SK-N-MC (cell line): ENCODE data around the gene LOC128125822.
"Not testable (repeated sequence)": the region's sequence is repeated elsewhere in the genome, so short reads cannot be mapped to it uniquely, and the experiment has no call there.

Experiments used
- DNase-seq: peaks from one replicate; pipeline ENCODE4 v3.0.0-alpha.2; 2011; ENCODE audit warnings: low read depth, low spot score
- H3K27ac ChIP-seq: fragments of 200-600 bp; sonication (generic); 2 replicates; pipeline ENCODE4 v1.5.1; 2016; ENCODE audit warnings: mixed run types
- H3K36me3 ChIP-seq: fragments of 200-600 bp; sonication (generic); 2 replicates; pipeline ENCODE4 v1.6.1; 2017; ENCODE audit warnings: antibody characterized with exemption, low read length, mixed read lengths; ENCODE audit not compliant: insufficient read depth
- H3K4me3 ChIP-seq: fragments of 200-600 bp; sonication (generic); 2 replicates; pipeline ENCODE4 v1.5.1; 2016
- H3K9ac ChIP-seq: fragments of 200-600 bp; sonication (generic); 2 replicates; pipeline ENCODE4 v1.8.0; 2017; ENCODE audit warnings: mixed run types, mixed read lengths; ENCODE audit not compliant: insufficient read length
- H3K9me3 ChIP-seq: fragments of 200-600 bp; sonication (generic); 2 replicates; pipeline ENCODE4 v1.6.1; 2017; ENCODE audit warnings: low read depth, mild to moderate bottlenecking, antibody characterized with exemption, low read length, moderate library complexity, mixed read lengths
- EZH2 ChIP-seq: fragments of 200-600 bp; sonication (generic); IDR thresholded peaks from one replicate; pipeline ENCODE4 v1.6.1; 2017; ENCODE audit warnings: antibody characterized with exemption
- FOXP2 ChIP-seq: optimal IDR thresholded peaks from 2 replicates; pipeline ENCODE3; 2011; ENCODE audit warnings: mild to moderate bottlenecking, moderate library complexity; ENCODE audit not compliant: insufficient read depth; ENCODE audit errors: extremely low read length, control extremely low read depth
- POLR2AphosphoS5 ChIP-seq: IDR thresholded peaks from 2 replicates; pipeline ENCODE4 v1.6.1; 2012; ENCODE audit warnings: mild to moderate bottlenecking, low read depth, low read length, borderline replicate concordance

Gene LOC128125822

DNA sequence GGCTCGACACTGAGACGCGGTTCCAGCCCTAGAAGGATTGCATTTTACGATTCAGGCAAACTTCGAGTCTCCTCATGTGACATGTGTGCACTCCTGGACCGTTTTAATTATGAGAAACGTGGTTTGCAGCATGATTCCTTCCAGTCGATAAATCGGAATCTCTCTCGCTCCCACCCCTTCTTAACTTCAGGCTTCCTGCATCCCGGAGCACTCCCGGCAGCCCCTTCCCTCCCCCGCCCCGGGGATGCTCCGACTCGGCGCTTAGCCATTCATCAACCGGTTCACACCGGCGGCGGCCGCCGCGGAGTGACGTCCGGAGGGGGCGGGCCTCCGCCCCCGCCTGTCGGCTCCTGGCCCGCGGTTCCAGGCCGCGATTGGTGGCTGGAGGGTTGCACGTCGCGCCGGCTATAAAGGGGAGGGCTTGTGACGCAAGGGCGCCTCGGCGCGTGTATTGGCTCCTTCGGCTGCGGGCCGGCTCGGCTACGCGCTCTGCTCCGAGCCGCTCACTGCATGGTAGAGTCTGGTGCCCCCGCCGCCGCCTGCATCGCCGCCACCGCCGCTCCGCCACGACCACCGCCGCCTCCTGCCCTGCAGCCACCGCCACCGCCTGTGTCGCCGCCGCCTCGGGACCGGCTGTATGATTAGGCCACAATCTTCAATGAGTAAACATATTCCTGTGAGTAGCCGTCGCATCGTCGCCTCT lies at the start of gene LOC128125822, which contains the start of gene PTP4A1:
Gene LOC128125822 (plus strand): TSS at position 437 of the 703 bp plus-strand sequence.
Gene PTP4A1 (plus strand): TSS at position 437 of the 703 bp plus-strand sequence. CDS start 4,401 bp downstream, outside the sequence.
- Histone ChIP-seq H3K4me3 (peak within 1 kb of the TSS; percentile 93), H3K36me3 (peaks cover 17% of the 10 kb centered on the region), H3K27ac (peak within 1 kb of the TSS; percentile 83), H3K9ac (peak within 1 kb of the TSS; percentile 94), H3K9me3 (no peaks in the 10 kb centered on the region)
- DNase-seq = peak; percentile 79
- peak; percentile 88 for TF ChIP-seq POLR2AphosphoS5
- no peak for TF ChIP-seq EZH2

DNA sequence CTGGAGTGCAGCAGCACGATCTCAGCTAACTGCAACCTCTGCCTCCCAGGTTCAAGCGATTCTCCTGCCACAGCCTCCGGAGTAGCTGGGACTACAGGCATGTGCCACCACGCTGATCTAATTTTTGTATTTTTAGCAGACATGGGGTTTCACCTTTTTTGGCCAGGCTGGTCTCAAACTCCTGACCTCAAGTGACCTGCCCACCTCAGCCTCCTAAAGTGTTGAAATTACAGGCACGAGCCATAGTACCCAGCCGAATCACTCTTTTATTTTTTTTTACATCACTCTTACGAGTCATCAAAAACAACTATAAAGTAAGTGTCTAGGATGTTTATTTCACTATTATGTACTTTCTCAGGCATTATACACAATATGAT lies 49.4 kb upstream of the LOC128125822 start:
- not testable (repeated sequence) for H3K9me3 ChIP-seq, H3K36me3 ChIP-seq, DNase-seq, H3K27ac ChIP-seq, H3K9ac ChIP-seq, H3K4me3 ChIP-seq

DNA sequence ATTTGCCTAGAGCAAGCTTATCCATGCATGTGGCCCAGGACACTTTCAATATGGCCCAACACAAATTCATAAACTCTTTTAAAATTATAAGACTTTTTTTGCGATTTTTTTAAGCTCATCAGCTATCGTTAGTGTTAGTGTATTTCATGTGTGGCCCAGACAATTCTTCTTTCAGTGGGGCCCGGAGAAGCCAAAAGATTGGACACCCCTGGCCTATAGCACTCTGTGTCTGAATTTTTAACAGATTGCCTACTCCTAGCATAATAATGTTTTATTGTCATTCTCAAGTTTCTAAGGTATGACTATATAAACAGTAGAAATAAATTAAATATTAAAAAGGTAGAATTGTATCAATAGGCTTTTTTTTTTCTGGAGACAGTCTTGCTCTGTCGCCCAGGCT lies 48.6 kb upstream of the LOC128125822 start:
- Histone ChIP-seq H3K27ac (no peak overlapping the region), H3K4me3 (no peak overlapping the region), H3K36me3 (no peaks in the 10 kb centered on the region), H3K9me3 (no peaks in the 10 kb centered on the region), H3K9ac (no peak overlapping the region)
- no peak for TF ChIP-seq FOXP2
- no peak for TF ChIP-seq POLR2AphosphoS5
- no peak for TF ChIP-seq EZH2
- no peak for DNase-seq

DNA sequence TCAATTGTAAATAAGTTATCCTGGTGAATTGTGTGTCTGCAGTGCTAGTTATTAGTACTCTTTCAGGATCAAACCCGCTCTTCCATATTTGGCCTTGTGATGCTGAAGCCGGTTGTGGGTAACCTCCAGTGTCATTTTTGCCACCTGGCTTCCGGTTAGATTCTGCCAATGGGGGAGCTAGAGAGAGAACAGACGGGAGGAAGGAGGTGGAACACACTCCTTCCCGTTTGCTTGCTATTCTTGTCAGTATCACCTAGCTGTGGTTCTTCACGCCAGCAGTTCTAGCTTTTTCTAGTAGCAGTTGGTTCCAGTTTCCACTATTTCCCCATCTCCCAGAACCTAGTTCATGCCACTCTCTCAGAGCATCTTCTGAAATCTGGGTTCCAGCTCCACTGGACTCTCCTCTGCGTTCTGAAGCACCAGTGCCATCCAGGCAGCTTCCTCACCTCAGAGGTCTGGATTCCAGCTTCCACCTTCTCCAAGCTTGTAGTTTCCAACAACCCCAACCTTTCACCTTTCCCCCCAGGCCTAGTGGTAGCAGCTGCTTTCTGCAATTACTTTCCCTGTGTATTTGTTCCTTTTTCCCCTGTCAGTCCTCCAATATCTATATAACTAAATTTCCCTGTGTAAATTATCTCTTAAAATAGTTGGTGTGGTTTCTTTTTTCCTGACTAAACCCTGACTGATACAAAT lies 46.9 kb upstream of the LOC128125822 start:
- Histone ChIP-seq H3K4me3 (no peak overlapping the region), H3K9me3 (no peaks in the 10 kb centered on the region), H3K27ac (no peak overlapping the region), H3K9ac (no peak overlapping the region), H3K36me3 (no peaks in the 10 kb centered on the region)
- no peak for DNase-seq
- no peak for TF ChIP-seq EZH2

DNA sequence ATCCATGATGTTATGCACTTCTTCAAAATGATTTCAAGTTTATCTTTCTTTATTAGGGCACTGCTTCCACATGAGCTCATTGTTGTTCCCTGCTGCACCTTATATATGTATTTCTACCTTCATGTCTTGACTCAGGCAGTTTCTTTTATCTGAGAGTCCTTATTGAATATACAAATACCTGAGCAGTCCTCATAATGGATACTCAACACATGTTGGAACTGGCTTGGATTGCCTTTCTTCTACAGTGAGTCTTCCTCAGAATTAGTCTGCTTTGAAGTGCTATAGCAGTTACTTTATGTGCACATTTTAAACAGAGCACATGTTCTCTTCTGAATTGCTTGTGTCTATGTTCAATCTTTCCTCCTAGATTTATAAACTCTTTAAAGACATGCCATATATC lies 45.3 kb upstream of the LOC128125822 start:
- Histone ChIP-seq H3K9ac (no peak overlapping the region), H3K4me3 (no peak overlapping the region), H3K27ac (no peak overlapping the region)

DNA sequence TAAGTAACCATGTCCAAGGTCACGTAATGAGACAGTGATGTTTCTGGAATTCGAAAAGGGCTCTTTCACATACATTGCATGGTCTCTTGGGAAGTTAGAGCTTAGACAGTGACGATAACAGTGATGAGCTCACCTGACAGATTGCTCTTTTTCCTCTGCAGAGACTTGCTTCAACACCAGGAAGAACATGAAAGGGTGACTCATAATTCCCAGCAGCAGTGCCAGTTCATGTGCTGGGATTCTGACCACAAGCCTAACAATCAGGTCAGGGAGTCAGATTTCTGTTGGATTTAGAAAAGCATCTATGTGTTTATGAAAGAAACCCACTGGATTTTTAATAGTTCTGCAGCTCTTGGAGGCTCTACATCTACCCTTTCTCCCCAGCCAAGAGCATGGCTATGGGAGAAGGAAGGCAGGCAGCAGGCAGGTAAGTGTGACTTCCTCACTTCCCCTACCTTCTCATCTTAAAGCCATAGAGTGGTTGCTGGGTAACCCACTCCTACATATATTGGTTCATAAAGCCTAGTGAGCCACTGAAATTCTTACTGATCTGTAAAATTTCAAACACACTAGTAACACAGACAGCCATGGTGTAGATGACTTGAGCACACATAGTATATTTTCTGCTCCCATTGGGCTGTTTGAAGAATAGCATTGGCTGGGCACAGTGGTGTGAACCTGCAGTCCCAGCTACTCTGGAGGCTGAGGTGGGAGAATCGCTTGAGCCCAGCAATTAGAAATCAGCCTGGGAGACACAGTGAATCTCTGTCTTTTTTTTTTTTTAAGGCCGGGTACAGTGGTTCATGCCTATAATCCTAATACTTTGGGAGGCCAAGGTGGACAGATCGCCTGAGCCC lies 44.4 kb upstream of the LOC128125822 start:
- no peaks in the 10 kb centered on the region for H3K9me3 ChIP-seq
- no peak overlapping the region for H3K9ac ChIP-seq
- no peak overlapping the region for H3K27ac ChIP-seq
- no peak overlapping the region for H3K4me3 ChIP-seq
- DNase-seq = no peak
- H3K36me3 ChIP-seq = no peaks in the 10 kb centered on the region
- TF ChIP-seq EZH2 (no peak), FOXP2 (no peak), POLR2AphosphoS5 (no peak)

More for the DNA sequence above, 45.3 kb upstream of the LOC128125822 start:
- DNase-seq = no peak
- TF ChIP-seq FOXP2 = no peak
- TF ChIP-seq EZH2 = no peak
- no peak for TF ChIP-seq POLR2AphosphoS5
- no peaks in the 10 kb centered on the region for H3K36me3 ChIP-seq
- H3K9me3 ChIP-seq = no peaks in the 10 kb centered on the region

DNA sequence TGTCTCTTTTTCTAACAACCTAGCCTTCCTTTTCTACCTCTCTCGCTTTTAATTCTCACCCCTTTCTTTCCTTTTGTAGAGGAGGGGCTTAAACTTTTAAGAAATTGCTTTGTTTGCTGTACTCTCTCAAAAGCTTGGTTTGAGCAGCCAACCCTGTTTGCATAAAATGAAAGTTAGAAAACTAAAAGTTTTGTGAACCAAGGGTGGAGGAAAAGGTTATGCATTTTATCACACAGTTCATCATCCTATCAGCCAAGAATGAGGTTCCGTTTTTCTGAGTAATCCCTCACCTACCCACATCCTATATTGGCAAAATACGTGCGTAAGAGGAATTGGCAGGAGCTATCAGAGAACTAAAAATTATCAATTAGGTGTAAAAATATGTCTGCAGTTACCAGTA lies 42.8 kb upstream of the LOC128125822 start:
- H3K9ac ChIP-seq = no peak overlapping the region
- no peaks in the 10 kb centered on the region for H3K36me3 ChIP-seq
- no peak for DNase-seq
- H3K27ac ChIP-seq = no peak overlapping the region
- H3K9me3 ChIP-seq = no peaks in the 10 kb centered on the region
- no peak overlapping the region for H3K4me3 ChIP-seq
- TF ChIP-seq POLR2AphosphoS5 = no peak
- TF ChIP-seq FOXP2 = no peak
- TF ChIP-seq EZH2 = no peak

DNA sequence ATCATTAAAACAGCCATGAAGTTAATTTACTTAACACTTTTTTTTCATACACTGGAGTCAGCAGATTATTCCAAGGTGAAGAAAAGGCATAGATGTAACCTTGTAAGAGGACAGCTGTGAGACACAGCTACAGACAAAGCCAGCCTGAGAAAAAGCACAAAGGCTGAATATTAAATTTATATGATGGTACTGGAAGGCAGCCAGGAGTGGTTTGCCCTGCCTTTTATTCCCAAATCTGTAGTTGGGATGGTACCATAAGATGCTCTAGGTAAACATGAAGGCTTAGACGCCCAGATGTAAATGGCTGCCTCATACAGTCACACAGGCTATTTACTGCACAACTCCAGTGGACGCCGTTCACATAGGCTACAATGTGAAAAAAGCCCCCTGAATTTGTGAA lies 42.1 kb upstream of the LOC128125822 start:
- Histone ChIP-seq H3K4me3 (no peak overlapping the region), H3K27ac (no peak overlapping the region), H3K36me3 (no peaks in the 10 kb centered on the region), H3K9me3 (no peaks in the 10 kb centered on the region), H3K9ac (no peak overlapping the region)
- no peak for DNase-seq
- TF ChIP-seq POLR2AphosphoS5 = no peak
- TF ChIP-seq EZH2 = no peak
- no peak for TF ChIP-seq FOXP2
